Vagina (tissue), 2 donors: Measurements from ENCODE around the gene DGLUCY. TPM values are rescaled to one million over a fixed set of nuclear protein-coding genes. Genes with fewer than 3 reads are reported as not detected.
"Not testable (repeated sequence)": the region's sequence is repeated elsewhere in the genome, so short reads cannot be mapped to it uniquely, and the experiment has no call there.

ENCODE experiments used
- DNase-seq, 2 donors: peaks; one replicate each; pipeline ENCODE4 v3.0.0-alpha.2; 2017; ENCODE audit errors: extremely low spot score in 2 of 2
- H3K27ac ChIP-seq: fragments of 200-600 bp; sonication (generic); one replicate; pipeline ENCODE4 v1.5.1; 2019
- H3K27me3 ChIP-seq: fragments of 200-600 bp; sonication (generic); one replicate; pipeline ENCODE4 v1.5.1; 2019
- H3K36me3 ChIP-seq, 2 donors: fragments of 200-600 bp; sonication (generic); one replicate each; pipeline ENCODE4 v1.5.1; 2017 to 2019
- H3K4me1 ChIP-seq: fragments of 200-600 bp; sonication (generic); one replicate; pipeline ENCODE4 v1.5.1; 2019
- H3K4me3 ChIP-seq, 2 donors: fragments of 200-600 bp; sonication (generic); 1 replicate in 1 of 2; 2 replicates in 1 of 2; pipeline ENCODE4 v1.5.1; 2016 to 2019
- H3K9me3 ChIP-seq: fragments of 200-600 bp; sonication (generic); one replicate; pipeline ENCODE4 v1.5.1; 2019
- CTCF ChIP-seq, 3 experiments: fragments of 450-650 bp in 2 of 3; fragments of 200-600 bp in 1 of 3; sonication (generic) in 1 of 3; IDR thresholded peaks; one replicate each; pipeline ENCODE4 v1.5.1; 2017 to 2019; ENCODE audit warnings: antibody characterized with exemption in 3 of 3, mild to moderate bottlenecking in 2 of 3, moderate library complexity in 2 of 3
- POLR2A ChIP-seq, 2 donors: fragments of 450-650 bp; IDR thresholded peaks; one replicate each; pipeline ENCODE4 v1.6.1; 2017; ENCODE audit warnings: antibody characterized with exemption in 2 of 2, mild to moderate bottlenecking in 2 of 2, moderate library complexity in 2 of 2
- POLR2AphosphoS5 ChIP-seq, 2 donors: sonication (generic); formaldehyde crosslinking; IDR thresholded peaks; one replicate each; pipeline ENCODE4 v1.9.0; 2017; ENCODE audit warnings: antibody characterized with exemption in 2 of 2, mild to moderate bottlenecking in 2 of 2, low read depth in 1 of 2; ENCODE audit not compliant: insufficient read depth in 1 of 2
- intact Hi-C: fragments of 100-400 bp; cut with DNase I; formaldehyde crosslinking; loops from one replicate; pipeline ENCODE4 v1.15.1; 2023
- total RNA-seq: library from RNA; depleted of rRNA; stranded (reverse); fragments of >200 nt; gene quantifications from one replicate; pipeline ENCODE4 v1.2.3, GENCODE V29; 2016

The DGLUCY gene
- total RNA-seq, 1 donor from 2014 or later, result 57.0 TPM

GRCh38 chr14:91152499-91152898 lies 38.6 kb downstream of the DGLUCY start:
- Histone ChIP-seq H3K4me1 (peaks cover 30% of the 10 kb centered on the region), H3K9me3 (no peaks in the 10 kb centered on the region), H3K27me3 (no peaks in the 10 kb centered on the region), H3K36me3 (peaks cover 0 to under 1% of the 10 kb centered on the region in 2 donors), H3K4me3 (no peak overlapping the region), H3K27ac (no peak overlapping the region)
- intact Hi-C loops, result no loop called here
- TF ChIP-seq POLR2AphosphoS5 (IDR thresholded peaks at IDR 0.05; ENCODE audit: insufficient read depth in 1 of 2, low read depth in 1 of 2) (no peak), CTCF (IDR thresholded peaks at IDR 0.05) (no peak), POLR2A (IDR thresholded peaks at IDR 0.05) (no peak)
- DNase-seq, result no peak

GRCh38 chr14:91153360-91153759 lies 39.5 kb downstream of the DGLUCY start:
- H3K4me1 ChIP-seq, result peaks cover 30% of the 10 kb centered on the region
- no peak overlapping the region for H3K4me3 ChIP-seq
- H3K27ac ChIP-seq, result no peak overlapping the region
- no peaks in the 10 kb centered on the region for H3K9me3 ChIP-seq
- no peaks in the 10 kb centered on the region for H3K27me3 ChIP-seq
- peaks cover 0 to 7% of the 10 kb centered on the region in 2 donors for H3K36me3 ChIP-seq
- DNase-seq, result no peak
- peak; percentile 12 to 30 for TF ChIP-seq POLR2AphosphoS5 (IDR thresholded peaks at IDR 0.05; ENCODE audit: insufficient read depth in 1 of 2, low read depth in 1 of 2)
- no peak for TF ChIP-seq POLR2A (IDR thresholded peaks at IDR 0.05)
- intact Hi-C loops, result no loop called here

GRCh38 chr14:91154851-91155625 lies 41.2 kb downstream of the DGLUCY start:
- Histone ChIP-seq H3K4me1 (peaks cover 14% of the 10 kb centered on the region), H3K27ac (no peak overlapping the region)

GRCh38 chr14:91155626-91156089 lies 41.8 kb downstream of the DGLUCY start:
- Histone ChIP-seq H3K4me1 (peaks cover 14% of the 10 kb centered on the region), H3K27ac (no peak overlapping the region), H3K27me3 (no peaks in the 10 kb centered on the region), H3K4me3 (no peak overlapping the region), H3K36me3 (peaks cover 0 to 24% of the 10 kb centered on the region in 2 donors), H3K9me3 (no peaks in the 10 kb centered on the region)
- intact Hi-C loops, result no loop called here
- no peak for TF ChIP-seq POLR2AphosphoS5 (IDR thresholded peaks at IDR 0.05; ENCODE audit: insufficient read depth in 1 of 2, low read depth in 1 of 2)
- TF ChIP-seq CTCF (IDR thresholded peaks at IDR 0.05), result no peak
- TF ChIP-seq POLR2A (IDR thresholded peaks at IDR 0.05), result no peak
- no peak for DNase-seq

More at GRCh38 chr14:91154851-91155625, 41.2 kb downstream of the DGLUCY start:
- no peaks in the 10 kb centered on the region for H3K9me3 ChIP-seq
- peaks cover 0 to 20% of the 10 kb centered on the region in 2 donors for H3K36me3 ChIP-seq
- H3K4me3 ChIP-seq, result no peak overlapping the region
- no peaks in the 10 kb centered on the region for H3K27me3 ChIP-seq
- TF ChIP-seq POLR2A (IDR thresholded peaks at IDR 0.05), result no peak
- no peak for TF ChIP-seq POLR2AphosphoS5 (IDR thresholded peaks at IDR 0.05; ENCODE audit: insufficient read depth in 1 of 2, low read depth in 1 of 2)
- TF ChIP-seq CTCF (IDR thresholded peaks at IDR 0.05), result no peak
- no peak for DNase-seq
- intact Hi-C loops, result no loop called here

- intact Hi-C loops, DNase-seq, H3K27me3 ChIP-seq, H3K27ac ChIP-seq, H3K9me3 ChIP-seq, H3K4me3 ChIP-seq: not testable (repeated sequence)
- Histone ChIP-seq H3K36me3 (peaks cover 0 to 30% of the 10 kb centered on the region in 2 donors), H3K4me1 (peaks cover 14% of the 10 kb centered on the region)
These were observed 42.3 kb downstream of the DGLUCY start for GRCh38 chr14:91156142-91156666.

- intact Hi-C loops, H3K4me3 ChIP-seq, H3K27me3 ChIP-seq, H3K27ac ChIP-seq, DNase-seq, H3K9me3 ChIP-seq: not testable (repeated sequence)
- Histone ChIP-seq H3K4me1 (peaks cover 14% of the 10 kb centered on the region), H3K36me3 (peaks cover 0 to 37% of the 10 kb centered on the region in 2 donors)
These were observed 43.0 kb downstream of the DGLUCY start for GRCh38 chr14:91156877-91157276.
